SH-SY5Y (cell line): Measurements from ENCODE around the gene CEACAM3.

Source experiments
- GATA2 ChIP-seq: IDR thresholded peaks from 2 replicates; pipeline ENCODE4 v1.6.1; 2011; ENCODE audit warnings: mild to moderate bottlenecking, low read depth, low read length
- GATA3 ChIP-seq: IDR thresholded peaks from 2 replicates; pipeline ENCODE4 v1.6.1; 2011; ENCODE audit warnings: low read depth, mild to moderate bottlenecking, low read length, moderate library complexity

GRCh38 chr19:41802770-41803169 is 6.4 kb downstream of the CEACAM3 start:
- TF ChIP-seq GATA2: no peak
- no peak for TF ChIP-seq GATA3
